Transverse colon (tissue), 4 donors: ENCODE measurements around the gene ADIPOR2. TPM values are rescaled to one million over a fixed set of nuclear protein-coding genes. Genes with fewer than 3 reads are reported as not detected.

Source experiments
- DNase-seq: peaks from one replicate; pipeline ENCODE4 v3.0.0-alpha.2; 2019
- H3K27ac ChIP-seq, 4 donors: fragments of 200-600 bp; sonication (generic); 2 replicates each; pipeline ENCODE4 v1.5.1; 2016 to 2018; ENCODE audit warnings: inconsistent platforms in 4 of 4
- H3K27me3 ChIP-seq: fragments of 200-600 bp; sonication (generic); 2 replicates; pipeline ENCODE4 v1.5.1; 2017; ENCODE audit warnings: inconsistent platforms
- H3K36me3 ChIP-seq, 4 donors: fragments of 200-600 bp; sonication (generic); 2 replicates each; pipeline ENCODE4 v1.5.1; 2017 to 2019; ENCODE audit warnings: inconsistent platforms in 4 of 4
- H3K4me1 ChIP-seq, 4 donors: fragments of 200-600 bp; sonication (generic); 2 replicates each; pipeline ENCODE4 v1.5.1; 2017 to 2020; ENCODE audit warnings: inconsistent platforms in 4 of 4
- H3K4me3 ChIP-seq, 4 donors: fragments of 200-600 bp; sonication (generic); 1 replicate in 1 of 4; 2 replicates in 3 of 4; pipeline versions ENCODE4 v1.5.1 to v1.6.1; 2017 to 2019; ENCODE audit warnings: inconsistent platforms in 4 of 4
- H3K9me3 ChIP-seq, 2 donors: fragments of 200-600 bp; sonication (generic); 2 replicates each; pipeline ENCODE4 v1.5.1; 2017 to 2019; ENCODE audit warnings: inconsistent platforms in 2 of 2
- CTCF ChIP-seq, 5 experiments: fragments of 200-600 bp in 3 of 5; fragments of 450-650 bp in 2 of 5; sonication (generic) in 3 of 5; IDR thresholded peaks; 1 replicate in 2 of 5; 2 replicates in 3 of 5; pipeline ENCODE4 v1.5.1; 2016 to 2017; ENCODE audit warnings: antibody characterized with exemption in 5 of 5, inconsistent platforms in 3 of 5, mild to moderate bottlenecking in 2 of 5, moderate library complexity in 1 of 5
- EP300 ChIP-seq: sonication (generic); formaldehyde crosslinking; IDR thresholded peaks from one replicate; pipeline ENCODE4 v1.6.1; 2017; ENCODE audit warnings: antibody characterized with exemption, low read depth
- POLR2A ChIP-seq: fragments of 450-650 bp; IDR thresholded peaks from one replicate; pipeline ENCODE4 v1.6.1; 2016; ENCODE audit warnings: antibody characterized with exemption, mild to moderate bottlenecking, moderate library complexity
- POLR2AphosphoS5 ChIP-seq, 3 donors: sonication (generic); formaldehyde crosslinking; IDR thresholded peaks; one replicate each; pipeline ENCODE4 v1.6.1; 2016; ENCODE audit warnings: antibody characterized with exemption in 3 of 3
- WGBS, 2 donors: methylation state at CpG; one replicate each; pipeline ENCODE4 v1.1.5; 2018; ENCODE audit warnings: low coverage in 1 of 2; 5-methylcytosine and 5-hydroxymethylcytosine counted together
- in situ Hi-C, 4 donors: fragments of 200-750 bp; cut with MboI; loops; one replicate each; pipeline versions ENCODE4 v1.15.0 to v1.15.1; 2017; ENCODE audit warnings: low sequenced_read_pairs in 3 of 4, low pct_ligation_motif_present in 1 of 4, low pct_unique_long_range_greater_than_20kb in 1 of 4
- intact Hi-C: fragments of 100-400 bp; cut with DNase I; formaldehyde crosslinking; loops from one replicate; pipeline ENCODE4 v1.15.1; 2023; ENCODE audit warnings: low total_unique reads
- total RNA-seq, 4 donors: library from RNA; depleted of rRNA; stranded (reverse); fragments of >200 nt; gene quantifications; one replicate each; pipeline ENCODE4 v1.1.0, GENCODE V29; 2016

The ADIPOR2 gene
- total RNA-seq, 4 donors from 2014 or later = 27.9 to 74.2 (median 52.1) TPM

GRCh38 chr12:1758376-1758775, 67.5 kb downstream of the ADIPOR2 start:
- no peak overlapping the region for H3K4me3 ChIP-seq
- no peaks in the 10 kb centered on the region for H3K9me3 ChIP-seq
- TF ChIP-seq CTCF (IDR thresholded peaks at IDR 0.05) (no peak), POLR2A (no peak)
- no peak for DNase-seq
- no peaks in the 10 kb centered on the region for H3K27me3 ChIP-seq
- peaks cover 0 to 29% (median 2%) of the 10 kb centered on the region in 4 donors for H3K36me3 ChIP-seq
- intact Hi-C loops = loop anchor here (10.0 kb wide), 1 partner anchor 64 kb away; the partner anchor contains the start of gene ADIPOR2
- H3K4me1 ChIP-seq = peaks cover 0 to 19% (median 0%) of the 10 kb centered on the region in 4 donors
- in situ Hi-C loops = no loop called here
- H3K27ac ChIP-seq = no peak overlapping the region
- 88 to 93% methylated on average over 2 of the region's 2 CpGs for whole genome bisulfite sequencing, 2 donors

GRCh38 chr12:1758887-1759286, 68.0 kb downstream of the ADIPOR2 start:
- WGBS, 2 donors = 37 to 47% methylated on average over 4 of the region's 4 CpGs
- no peak overlapping the region for H3K27ac ChIP-seq
- H3K27me3 ChIP-seq = no peaks in the 10 kb centered on the region
- no peak for TF ChIP-seq POLR2AphosphoS5 (IDR thresholded peaks at IDR 0.05)
- TF ChIP-seq CTCF (IDR thresholded peaks at IDR 0.05) = no peak
- TF ChIP-seq POLR2A = no peak
- no peak for TF ChIP-seq EP300
- intact Hi-C loops = loop anchor here (10.0 kb wide), 1 partner anchor 64 kb away; the partner anchor contains the start of gene ADIPOR2
- no peaks in the 10 kb centered on the region for H3K9me3 ChIP-seq
- in situ Hi-C loops = no loop called here
- no peak for DNase-seq
- H3K36me3 ChIP-seq = peaks cover 0 to 29% (median 2%) of the 10 kb centered on the region in 4 donors
- no peak overlapping the region for H3K4me3 ChIP-seq
- peaks cover 0 to 19% (median 0%) of the 10 kb centered on the region in 4 donors for H3K4me1 ChIP-seq

DNA sequence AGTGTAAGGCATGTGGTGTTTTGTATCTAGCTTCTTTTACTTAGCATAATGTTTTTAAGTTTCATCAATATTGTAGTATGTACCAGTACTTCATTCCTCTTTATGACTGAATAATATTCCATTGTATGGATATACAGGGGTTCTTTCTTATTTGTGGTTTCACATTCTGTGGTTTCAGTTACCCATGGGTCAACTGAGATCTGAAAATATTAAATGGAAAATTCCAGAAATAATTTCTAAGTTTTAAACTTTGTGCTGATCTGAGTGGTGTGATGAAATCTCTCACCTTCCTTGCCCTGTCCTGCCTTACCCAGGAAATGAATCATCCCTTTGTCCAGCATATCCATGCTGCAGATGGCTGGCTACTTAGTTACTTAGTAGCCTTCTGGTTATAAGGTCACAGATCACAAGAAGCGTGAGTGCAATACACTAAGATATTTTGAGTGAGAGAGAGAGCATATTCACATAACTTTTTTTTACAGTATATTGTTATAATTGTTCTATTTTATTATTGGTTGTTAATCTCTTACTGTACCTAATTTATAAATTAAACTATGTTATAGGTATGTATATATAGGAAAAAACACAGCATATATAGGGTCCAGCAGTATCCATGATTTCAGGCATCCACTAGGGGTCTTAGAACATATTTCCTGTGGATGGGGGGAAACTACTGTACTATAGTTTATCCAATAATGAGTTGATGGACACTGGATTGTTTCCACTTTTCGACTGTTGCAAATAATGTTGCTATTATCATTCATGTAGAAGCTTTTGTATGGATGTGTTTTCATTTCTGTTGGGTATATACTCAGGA, 69.9 kb downstream of the ADIPOR2 start:
- Histone ChIP-seq H3K36me3 (peaks cover 0 to 18% (median 2%) of the 10 kb centered on the region in 4 donors), H3K9me3 (no peaks in the 10 kb centered on the region), H3K4me3 (no peak overlapping the region), H3K27me3 (no peaks in the 10 kb centered on the region), H3K4me1 (peaks cover 0 to 19% (median 0%) of the 10 kb centered on the region in 4 donors), H3K27ac (no peak overlapping the region)
- WGBS, 2 donors = 88 to 100% methylated on average over 2 of the region's 2 CpGs
- intact Hi-C loops = no loop called here
- DNase-seq = no peak
- in situ Hi-C loops = no loop called here
- TF ChIP-seq CTCF (IDR thresholded peaks at IDR 0.05) (no peak), POLR2AphosphoS5 (IDR thresholded peaks at IDR 0.05) (no peak), EP300 (no peak), POLR2A (no peak)

DNA sequence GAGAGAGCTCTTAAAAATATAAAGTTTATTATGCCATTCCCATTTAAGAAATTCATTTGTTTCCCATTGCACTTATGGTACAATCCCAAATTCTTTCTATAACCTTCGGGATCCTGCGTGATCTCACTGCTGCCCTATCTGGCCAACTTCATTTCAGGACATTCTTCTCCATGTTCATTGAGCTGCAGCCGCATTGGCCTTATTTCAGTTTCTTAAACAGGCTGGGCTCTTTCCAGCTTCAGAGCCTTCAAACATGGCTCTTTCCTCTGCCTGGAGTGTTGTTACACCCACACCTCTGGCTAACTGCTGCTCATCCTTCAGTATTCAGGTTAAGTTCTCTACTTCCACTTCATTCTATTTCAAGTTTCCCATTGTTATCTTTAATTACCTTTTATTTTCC, 71.0 kb downstream of the ADIPOR2 start:
- TF ChIP-seq POLR2A (no peak), EP300 (no peak), CTCF (IDR thresholded peaks at IDR 0.05) (no peak), POLR2AphosphoS5 (IDR thresholded peaks at IDR 0.05) (no peak)
- Histone ChIP-seq H3K36me3 (peaks cover 0 to 15% (median 2%) of the 10 kb centered on the region in 4 donors), H3K4me3 (no peak overlapping the region), H3K27ac (no peak overlapping the region), H3K9me3 (no peaks in the 10 kb centered on the region), H3K4me1 (peaks cover 0 to 19% (median 0%) of the 10 kb centered on the region in 4 donors), H3K27me3 (no peaks in the 10 kb centered on the region)
- no peak for DNase-seq
- in situ Hi-C loops = no loop called here
- 96 to 100% methylated on average over 3 of the region's 3 CpGs for WGBS, 2 donors
- intact Hi-C loops = no loop called here
